HepG2 (cell line): ENCODE measurements around the gene TCFL5. TPM values are rescaled to one million over a fixed set of nuclear protein-coding genes. Genes with fewer than 3 reads are reported as not detected.

ENCODE experiments used
- ATAC-seq: fragments of 200-7000 bp; cut with Tn5 transposase; 3 replicates; pipeline ENCODE4 v1.9.1; 2020; ENCODE audit warnings: mild to moderate bottlenecking, moderate library complexity
- BruUV-seq: library from RNA; stranded (reverse); fragments of 400-500 nt; replicated peaks from 2 replicates; lab custom pipeline; 2021; lab: Mats Ljungman, UMichigan
- CTCF ChIA-PET: fragments of 300-600 bp; formaldehyde crosslinking; extraction: SDS; loops from one replicate; lab custom pipeline; 2021; ENCODE audit warnings: low total read pairs, inconsistent platforms, low intra/inter-chr PET ratio; lab: Yijun Ruan, JAX
- POLR2A ChIA-PET: fragments of 350-600 bp; sonication (Branson Sonifier 250); formaldehyde crosslinking; loops from one replicate; lab custom pipeline; 2020; ENCODE audit warnings: antibody characterized with exemption, inconsistent platforms; lab: Yijun Ruan, JAX
- DNase-seq: peaks from one replicate; pipeline ENCODE4 v3.0.0-alpha.2; 2015; ENCODE audit warnings: low spot score
- FAIRE-seq: peaks from 3 replicates; lab custom pipeline; 2011; peaks lifted over from hg19 to GRCh38; lab: Jason Lieb, UNC
- H2AFZ ChIP-seq: one replicate; pipeline ENCODE4 v1.6.1; 2011; ENCODE audit warnings: low read length, inconsistent platforms
- H3K27ac ChIP-seq: fragments of 300-600 bp; 3 replicates; pipeline ENCODE4 v1.8.0; 2011; ENCODE audit warnings: mixed run types, mild to moderate bottlenecking, mixed read lengths, low read length, inconsistent platforms; ENCODE audit not compliant: insufficient read depth; ENCODE audit errors: extremely low read length
- H3K27me3 ChIP-seq, 2 experiments: fragments of 200-600 bp in 1 of 2; 2 replicates in 1 of 2; 3 replicates in 1 of 2; pipeline versions ENCODE4 v1.6.0 to v1.8.0; 2011; ENCODE audit warnings: low read length in 2 of 2, mild to moderate bottlenecking in 2 of 2, moderate library complexity in 2 of 2, inconsistent platforms in 1 of 2; ENCODE audit not compliant: insufficient read depth in 2 of 2, control insufficient read depth in 1 of 2
- H3K36me3 ChIP-seq, 2 experiments: fragments of 200-600 bp in 1 of 2; replicated peaks in 1 of 2; 2 replicates in 1 of 2; 3 replicates in 1 of 2; pipeline versions ENCODE4 v1.5.1 to v1.8.0; 2011; ENCODE audit warnings: low read length in 2 of 2, inconsistent platforms in 1 of 2; ENCODE audit not compliant: insufficient read depth in 2 of 2, control insufficient read depth in 1 of 2
- H3K4me1 ChIP-seq: 2 replicates; pipeline ENCODE4 v1.5.1; 2012; ENCODE audit warnings: low read length, inconsistent platforms; ENCODE audit not compliant: insufficient read depth
- H3K4me2 ChIP-seq: 2 replicates; pipeline ENCODE4 v1.6.0; 2011; ENCODE audit warnings: low read depth, low read length, inconsistent platforms
- H3K4me3 ChIP-seq, 3 experiments: fragments of 200-600 bp in 1 of 3; sonication (generic), shearing (Covaris generic) in 1 of 3; replicated peaks in 1 of 3; 2 replicates each; pipeline ENCODE4 v1.5.1; 2011 to 2016; ENCODE audit warnings: low read length in 3 of 3, inconsistent platforms in 2 of 3, low read depth in 2 of 3, mild to moderate bottlenecking in 2 of 3, control low read depth in 1 of 3, mixed read lengths in 1 of 3; ENCODE audit not compliant: insufficient read depth in 1 of 3
- H3K79me2 ChIP-seq: one replicate; pipeline ENCODE4 v1.6.1; 2011; ENCODE audit warnings: low read length, inconsistent platforms; ENCODE audit not compliant: insufficient read depth
- H3K9ac ChIP-seq: 2 replicates; pipeline ENCODE4 v1.6.0; 2011; ENCODE audit warnings: mild to moderate bottlenecking, low read depth, low read length, inconsistent platforms; ENCODE audit not compliant: insufficient read depth
- H3K9me3 ChIP-seq: 2 replicates; pipeline ENCODE4 v1.5.1; 2012; ENCODE audit warnings: mild to moderate bottlenecking, low read length
- H4K20me1 ChIP-seq: 2 replicates; pipeline ENCODE4 v1.6.0; 2011; ENCODE audit warnings: inconsistent platforms, mild to moderate bottlenecking, low read length, moderate library complexity; ENCODE audit not compliant: insufficient read depth
- ERF ChIP-seq: IDR thresholded peaks from 2 replicates; pipeline ENCODE4 v1.6.1; 2018; ENCODE audit warnings: missing biosample characterization, missing genetic modification reagents
- FOXO1 ChIP-seq: sonication (generic); formaldehyde crosslinking; IDR thresholded peaks from 2 replicates; pipeline ENCODE4 v1.4.0; 2020; ENCODE audit warnings: missing genetic modification reagents
- HHEX ChIP-seq: IDR thresholded peaks from 2 replicates; pipeline ENCODE4 v1.6.1; 2016; ENCODE audit warnings: control low read depth
- MTF1 ChIP-seq: sonication (generic); formaldehyde crosslinking; IDR thresholded peaks from 2 replicates; pipeline ENCODE4 v1.5.0; 2020; ENCODE audit warnings: missing genetic modification reagents
- PAF1 ChIP-seq: IDR thresholded peaks from 2 replicates; pipeline ENCODE4 v1.6.1; 2016; ENCODE audit warnings: missing genetic modification reagents, missing compliant biosample characterization
- RBM22 ChIP-seq: fragments of 200-400 bp; formaldehyde crosslinking; optimal IDR thresholded peaks from 2 replicates; pipeline ENCODE3; 2017; ENCODE audit warnings: mild to moderate bottlenecking, low read length, moderate library complexity
- SUZ12 ChIP-seq: fragments of 150-350 bp; IDR thresholded peaks from 2 replicates; pipeline ENCODE4 v1.6.1; 2014; ENCODE audit warnings: low read depth, low read length
- TOE1 ChIP-seq: sonication (generic); formaldehyde crosslinking; IDR thresholded peaks from 2 replicates; pipeline ENCODE4 v1.4.0; 2020; ENCODE audit warnings: mild to moderate bottlenecking, missing genetic modification reagents
- ZBTB26 ChIP-seq: IDR thresholded peaks from 2 replicates; pipeline ENCODE4 v1.6.1; 2016; ENCODE audit warnings: missing compliant biosample characterization, missing genetic modification reagents, borderline replicate concordance
- ZBTB33 ChIP-seq: sonication (generic); formaldehyde crosslinking; IDR thresholded peaks from 2 replicates; pipeline ENCODE4 v1.4.0; 2020; ENCODE audit warnings: missing genetic modification reagents
- ZBTB38 ChIP-seq: sonication (generic); formaldehyde crosslinking; IDR thresholded peaks from 2 replicates; pipeline ENCODE4 v1.5.1; 2020; ENCODE audit warnings: mild to moderate bottlenecking, missing genetic modification reagents
- ZBTB49 ChIP-seq: sonication (generic); formaldehyde crosslinking; IDR thresholded peaks from 2 replicates; pipeline ENCODE4 v1.4.0; 2020; ENCODE audit warnings: missing genetic modification reagents, borderline replicate concordance
- ZNF776 ChIP-seq: sonication (generic); formaldehyde crosslinking; IDR thresholded peaks from 2 replicates; pipeline ENCODE4 v1.4.0; 2020; ENCODE audit warnings: mild to moderate bottlenecking, missing genetic modification reagents
- WGBS: methylation state at CpG from one replicate; pipeline ENCODE4 v1.1.6; 2017; ENCODE audit warnings: low lambda C conversion rate; 5-methylcytosine and 5-hydroxymethylcytosine counted together
- in situ Hi-C: cut with HindIII; loops from 2 replicates; pipeline ENCODE4 v1.10.0; 2017; ENCODE audit warnings: low pct_unique_long_range_greater_than_20kb; ENCODE audit not compliant: extremely low pct_ligation_motif_present
- intact Hi-C: fragments of 100-400 bp; cut with micrococcal nuclease; formaldehyde crosslinking; loops from one replicate; pipeline ENCODE4 v1.10.0; 2022; ENCODE audit not compliant: unreplicated experiment
- polyA plus RNA-seq, 8 experiments: library from polyadenylated mRNA; depleted of rRNA in 3 of 8; stranded (reverse) in 7 of 8; unstranded in 1 of 8; fragments of >200 nt; fragmentation: Illumina TruSeq in 4 of 8; extraction: Trizol in 4 of 8; gene quantifications; 2 replicates each; pipeline versions ENCODE4 v1.2.1 to v1.2.3, GENCODE V29; 2011 to 2016; ENCODE audit warnings: low read depth in 4 of 8, missing spikeins in 1 of 8, mixed read lengths in 1 of 8; ENCODE audit not compliant: insufficient read depth in 1 of 8
- total RNA-seq, 5 experiments: library from RNA; depleted of rRNA; stranded (reverse); fragments of >200 nt; fragmentation: Illumina TruSeq; extraction: Trizol; gene quantifications; 2 replicates each; pipeline ENCODE4 v1.2.3, GENCODE V29; 2016; ENCODE audit warnings: low read depth in 1 of 5
- TF ChIP-seq, protein P1 (sequence below), 2 experiments: IDR thresholded peaks; 2 replicates each; pipeline ENCODE4 v1.6.1; 2011 to 2012; ENCODE audit warnings: low read length in 2 of 2, borderline replicate concordance in 1 of 2, low read depth in 1 of 2, mild to moderate bottlenecking in 1 of 2, moderate library complexity in 1 of 2

Gene TCFL5
- total and polyA plus RNA-seq, 2 of the 13 experiments (the other 11 are each of a cell fraction or from before 2014, with no cell fraction given): 14.8 to 20.0 TPM

DNA sequence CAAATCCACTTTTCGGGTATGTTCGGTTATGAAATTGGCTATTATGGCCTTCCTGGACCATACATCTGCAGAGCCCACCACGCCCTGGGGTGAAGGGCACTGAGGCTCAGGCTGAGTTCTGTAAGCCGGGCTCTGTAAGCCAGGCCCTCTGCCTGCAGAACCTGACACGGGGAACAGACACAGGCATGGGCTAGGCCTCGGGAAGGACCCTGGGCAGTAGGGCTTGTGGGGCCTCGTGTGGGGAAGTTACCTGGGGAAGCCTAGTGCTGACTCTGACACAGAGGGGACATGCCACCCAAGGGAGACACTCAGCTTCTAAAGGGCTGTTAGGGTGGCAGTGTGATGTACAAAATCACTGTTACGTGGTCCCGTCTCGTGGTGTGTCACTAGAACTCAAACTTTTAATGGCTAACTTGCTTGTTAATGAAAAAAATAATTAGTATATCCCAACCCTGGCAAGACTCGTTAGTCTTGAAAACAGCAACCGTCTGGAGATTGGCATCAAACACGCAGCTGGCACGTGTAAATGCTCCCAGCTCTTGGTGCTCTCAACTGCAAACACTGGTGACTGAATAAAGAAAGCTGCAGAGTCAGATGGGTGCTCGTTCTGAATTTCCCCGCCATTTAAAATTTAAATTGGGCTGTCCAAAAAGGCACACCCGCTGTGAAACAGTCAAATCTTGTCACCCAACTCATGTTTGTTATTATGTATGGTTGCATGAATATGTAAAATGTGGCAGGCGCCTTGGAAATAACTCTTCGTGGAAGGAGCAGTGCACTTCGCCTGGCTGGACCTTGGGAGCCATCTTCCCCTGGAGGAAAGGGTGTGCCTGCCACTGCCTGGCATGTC is 23.6 kb upstream of the TCFL5 start:
- H3K27ac ChIP-seq: no peak overlapping the region
- no TSS peak for BruUV-seq
- TF ChIP-seq FOXO1 (CRISPR knock-in tag) (no peak), ZBTB49 (CRISPR knock-in tag) (no peak), HHEX (CRISPR knock-in tag) (0 out of 2 replicates have a peak, but pooled peaks have one; percentile 17), ZNF776 (CRISPR knock-in tag) (no peak), ERF (CRISPR knock-in tag) (no peak), SUZ12 (no peak), ZBTB33 (CRISPR knock-in tag) (no peak), TOE1 (CRISPR knock-in tag) (no peak), ZBTB38 (no peak), MTF1 (CRISPR knock-in tag) (no peak), ZBTB26 (CRISPR knock-in tag) (no peak), RBM22 (peak; percentile 59), PAF1 (CRISPR knock-in tag) (peak; percentile 45; the same call in 1 of the 2 replicates)
- TF ChIP-seq, protein P1, sequence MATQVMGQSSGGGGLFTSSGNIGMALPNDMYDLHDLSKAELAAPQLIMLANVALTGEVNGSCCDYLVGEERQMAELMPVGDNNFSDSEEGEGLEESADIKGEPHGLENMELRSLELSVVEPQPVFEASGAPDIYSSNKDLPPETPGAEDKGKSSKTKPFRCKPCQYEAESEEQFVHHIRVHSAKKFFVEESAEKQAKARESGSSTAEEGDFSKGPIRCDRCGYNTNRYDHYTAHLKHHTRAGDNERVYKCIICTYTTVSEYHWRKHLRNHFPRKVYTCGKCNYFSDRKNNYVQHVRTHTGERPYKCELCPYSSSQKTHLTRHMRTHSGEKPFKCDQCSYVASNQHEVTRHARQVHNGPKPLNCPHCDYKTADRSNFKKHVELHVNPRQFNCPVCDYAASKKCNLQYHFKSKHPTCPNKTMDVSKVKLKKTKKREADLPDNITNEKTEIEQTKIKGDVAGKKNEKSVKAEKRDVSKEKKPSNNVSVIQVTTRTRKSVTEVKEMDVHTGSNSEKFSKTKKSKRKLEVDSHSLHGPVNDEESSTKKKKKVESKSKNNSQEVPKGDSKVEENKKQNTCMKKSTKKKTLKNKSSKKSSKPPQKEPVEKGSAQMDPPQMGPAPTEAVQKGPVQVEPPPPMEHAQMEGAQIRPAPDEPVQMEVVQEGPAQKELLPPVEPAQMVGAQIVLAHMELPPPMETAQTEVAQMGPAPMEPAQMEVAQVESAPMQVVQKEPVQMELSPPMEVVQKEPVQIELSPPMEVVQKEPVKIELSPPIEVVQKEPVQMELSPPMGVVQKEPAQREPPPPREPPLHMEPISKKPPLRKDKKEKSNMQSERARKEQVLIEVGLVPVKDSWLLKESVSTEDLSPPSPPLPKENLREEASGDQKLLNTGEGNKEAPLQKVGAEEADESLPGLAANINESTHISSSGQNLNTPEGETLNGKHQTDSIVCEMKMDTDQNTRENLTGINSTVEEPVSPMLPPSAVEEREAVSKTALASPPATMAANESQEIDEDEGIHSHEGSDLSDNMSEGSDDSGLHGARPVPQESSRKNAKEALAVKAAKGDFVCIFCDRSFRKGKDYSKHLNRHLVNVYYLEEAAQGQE (IDR thresholded peaks at IDR 0.05; ENCODE audit: borderline replicate concordance in 1 of 2, low read depth in 1 of 2, low read length in 2 of 2): no peak

More for the DNA sequence above, 23.6 kb upstream of the TCFL5 start:
- Histone ChIP-seq H4K20me1 (no peaks in the 10 kb centered on the region), H2AFZ (no peak overlapping the region), H3K4me3 (no peak overlapping the region), H3K79me2 (no peaks in the 10 kb centered on the region), H3K9me3 (no peaks in the 10 kb centered on the region), H3K4me2 (no peak overlapping the region), H3K9ac (no peak overlapping the region), H3K4me1 (peaks cover 15% of the 10 kb centered on the region), H3K36me3 (peaks cover 21 to 42% of the 10 kb centered on the region in 2 experiments; a peak in 4 of 5 replicates), H3K27me3 (no peaks in the 10 kb centered on the region)
- ATAC-seq (peak; percentile 1; the same call in 1 of the 3 replicates), FAIRE-seq (no peak), DNase-seq (no peak)
- CTCF ChIA-PET: no interaction called here
- 93% methylated on average over 20 of the region's 20 CpGs for WGBS
- POLR2A ChIA-PET: interaction anchor here (1.6 kb wide), 1 partner anchor 10 kb away, joined by 5 read pairs; no protein-coding TSS in a partner anchor
- intact Hi-C loops (no loop called here), in situ Hi-C loops (no loop called here)
